Mucosa of stomach (tissue), 1 donor: Measurements from ENCODE around the gene PHACTR2.
"Not testable (repeated sequence)": the region's sequence is repeated elsewhere in the genome, so short reads cannot be mapped to it uniquely, and the experiment has no call there.

Source experiments
- H3K27me3 ChIP-seq: one replicate; pipeline ENCODE4 v1.7.0; 2013; ENCODE audit warnings: mild to moderate bottlenecking, low read length; ENCODE audit not compliant: control insufficient read depth, insufficient read depth
- H3K36me3 ChIP-seq: one replicate; pipeline ENCODE4 v1.7.0; 2013; ENCODE audit warnings: low read length; ENCODE audit not compliant: control insufficient read depth, insufficient read depth
- H3K4me1 ChIP-seq: one replicate; pipeline ENCODE4 v1.7.0; 2013; ENCODE audit warnings: mild to moderate bottlenecking, low read length; ENCODE audit not compliant: control insufficient read depth, insufficient read depth
- H3K4me3 ChIP-seq: one replicate; pipeline ENCODE4 v1.7.0; 2013; ENCODE audit warnings: low read length
- H3K9ac ChIP-seq: one replicate; pipeline ENCODE4 v1.7.0; 2013; ENCODE audit warnings: mild to moderate bottlenecking, low read length, moderate library complexity
- H3K9me3 ChIP-seq: one replicate; pipeline ENCODE4 v1.7.0; 2013; ENCODE audit warnings: mild to moderate bottlenecking, low read length, moderate library complexity; ENCODE audit not compliant: control insufficient read depth
- donor health status: Pancreatic carcinoma.

The PHACTR2 gene

DNA sequence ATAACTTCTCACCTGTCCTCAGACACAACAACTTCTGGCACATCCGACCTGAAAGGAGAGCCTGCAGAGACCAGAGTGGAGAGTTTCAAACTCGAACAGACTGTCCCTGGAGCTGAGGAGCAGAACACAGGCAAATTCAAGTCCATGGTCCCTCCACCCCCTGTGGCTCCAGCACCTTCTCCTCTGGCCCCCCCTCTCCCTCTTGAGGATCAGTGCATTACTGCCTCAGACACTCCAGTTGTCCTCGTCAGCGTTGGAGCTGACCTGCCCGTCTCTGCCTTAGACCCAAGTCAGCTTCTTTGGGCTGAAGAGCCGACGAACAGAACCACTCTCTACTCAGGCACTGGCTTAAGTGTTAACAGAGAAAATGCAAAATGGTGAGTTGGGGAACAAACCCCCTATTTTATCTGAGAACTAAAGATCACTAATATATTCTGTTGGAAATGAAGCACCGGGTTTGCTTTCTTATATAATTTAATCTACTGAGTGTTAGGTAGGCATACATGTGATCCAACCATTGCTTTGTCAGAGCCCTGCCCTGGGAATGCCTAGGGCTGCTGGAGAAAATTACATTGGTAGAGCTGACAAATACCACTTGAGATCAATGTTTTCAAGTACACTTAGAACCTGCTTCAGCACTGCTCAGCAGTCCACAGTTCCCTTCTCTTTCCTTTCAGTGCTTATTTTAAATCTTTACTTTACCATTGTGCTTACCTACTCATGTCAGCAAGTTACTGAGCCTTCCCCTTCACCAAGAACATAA is 87.8 kb downstream of the PHACTR2 start:
- Histone ChIP-seq H3K36me3 (no peaks in the 10 kb centered on the region), H3K4me1 (no peaks in the 10 kb centered on the region), H3K4me3 (no peak overlapping the region), H3K27me3 (no peaks in the 10 kb centered on the region), H3K9me3 (no peaks in the 10 kb centered on the region), H3K9ac (no peak overlapping the region)

DNA sequence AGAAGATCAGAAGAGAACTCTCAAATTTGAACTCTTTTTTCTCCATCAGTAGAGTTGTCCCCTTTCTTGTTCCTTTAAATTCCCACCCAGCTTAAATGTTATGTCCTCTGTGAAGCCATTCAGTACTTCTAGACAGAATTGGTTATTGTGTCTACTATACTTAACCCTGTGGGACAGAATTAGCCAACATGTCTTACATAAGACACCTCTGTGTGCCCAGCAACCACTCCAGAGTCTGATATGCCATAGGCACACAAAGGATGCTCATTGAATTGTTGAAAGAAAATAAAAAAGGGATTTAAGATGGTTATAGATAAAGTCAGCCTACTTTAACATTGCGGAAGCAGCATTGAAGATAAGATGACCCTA is 88.4 kb downstream of the PHACTR2 start:
- Histone ChIP-seq H3K9me3 (no peaks in the 10 kb centered on the region), H3K9ac (no peak overlapping the region), H3K36me3 (no peaks in the 10 kb centered on the region), H3K4me3 (no peak overlapping the region), H3K4me1 (no peaks in the 10 kb centered on the region), H3K27me3 (no peaks in the 10 kb centered on the region)

DNA sequence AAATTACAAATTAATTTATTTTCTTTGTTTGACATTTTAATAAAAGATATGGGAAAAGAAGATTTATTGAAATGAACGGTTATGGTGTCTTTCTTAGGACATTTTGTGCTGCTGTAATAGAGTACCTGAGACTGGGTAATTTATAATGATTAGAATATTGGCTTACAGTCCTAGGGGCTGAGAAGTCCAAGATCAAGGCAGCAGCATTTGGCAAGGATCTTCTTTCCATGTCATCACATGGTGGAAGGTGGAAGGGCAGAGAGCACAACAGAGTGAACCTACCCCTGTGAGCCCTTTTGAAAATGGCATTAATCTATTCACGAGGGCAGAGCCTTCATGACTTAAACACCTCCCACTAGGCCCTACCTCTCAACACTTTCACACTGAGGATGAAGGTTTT is 89.7 kb downstream of the PHACTR2 start:
- Histone ChIP-seq H3K9me3 (no peaks in the 10 kb centered on the region), H3K27me3 (no peaks in the 10 kb centered on the region), H3K4me1 (no peaks in the 10 kb centered on the region), H3K4me3 (no peak overlapping the region), H3K36me3 (no peaks in the 10 kb centered on the region), H3K9ac (no peak overlapping the region)

DNA sequence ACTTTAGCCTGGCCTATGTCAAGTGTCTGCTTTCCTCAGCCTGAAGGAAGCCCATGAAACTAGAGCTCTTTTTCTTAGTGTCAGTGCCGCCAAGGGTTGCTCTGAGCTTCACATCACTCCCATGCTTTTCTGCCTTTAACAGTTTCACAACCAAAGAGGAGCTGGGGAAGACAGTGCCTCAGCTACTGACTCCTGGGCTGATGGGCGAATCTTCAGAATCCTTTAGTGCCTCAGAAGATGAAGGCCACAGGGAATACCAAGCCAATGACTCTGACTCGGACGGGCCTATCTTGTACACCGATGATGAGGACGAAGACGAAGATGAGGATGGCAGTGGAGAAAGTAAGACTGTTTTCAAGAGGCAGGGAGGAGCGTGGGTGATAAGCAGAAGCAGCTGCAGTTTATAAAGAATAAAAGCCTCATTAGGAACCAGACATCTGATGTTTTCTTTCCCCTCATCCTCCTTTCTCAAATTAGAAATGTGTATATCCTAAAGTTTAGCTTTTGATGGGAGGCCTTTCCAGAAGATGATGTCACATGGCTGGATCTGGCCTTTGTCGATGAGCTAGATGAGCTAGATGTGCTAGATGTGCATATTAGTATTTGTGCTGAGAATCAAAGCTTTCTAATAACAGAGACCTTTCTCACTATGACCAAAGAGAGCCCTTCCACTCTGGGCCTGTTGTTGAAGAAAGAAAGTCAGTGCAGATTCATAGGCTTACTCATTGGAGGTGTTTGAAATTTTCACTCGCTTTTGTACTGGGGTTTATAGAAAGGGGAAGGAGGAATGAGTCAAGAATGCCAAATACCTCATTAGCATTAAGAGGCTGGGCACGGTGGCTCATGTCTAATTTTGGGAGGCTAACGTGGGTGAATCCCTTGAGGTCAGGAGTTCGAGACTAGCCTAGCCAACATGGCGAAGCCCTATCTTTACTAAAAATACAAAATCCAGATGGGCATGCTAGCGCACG is 94.6 kb downstream of the PHACTR2 start:
- no peaks in the 10 kb centered on the region for H3K27me3 ChIP-seq
- H3K9ac ChIP-seq: no peak overlapping the region
- no peaks in the 10 kb centered on the region for H3K4me1 ChIP-seq
- peaks cover 6% of the 10 kb centered on the region for H3K36me3 ChIP-seq
- H3K9me3 ChIP-seq: no peaks in the 10 kb centered on the region
- H3K4me3 ChIP-seq: no peak overlapping the region

DNA sequence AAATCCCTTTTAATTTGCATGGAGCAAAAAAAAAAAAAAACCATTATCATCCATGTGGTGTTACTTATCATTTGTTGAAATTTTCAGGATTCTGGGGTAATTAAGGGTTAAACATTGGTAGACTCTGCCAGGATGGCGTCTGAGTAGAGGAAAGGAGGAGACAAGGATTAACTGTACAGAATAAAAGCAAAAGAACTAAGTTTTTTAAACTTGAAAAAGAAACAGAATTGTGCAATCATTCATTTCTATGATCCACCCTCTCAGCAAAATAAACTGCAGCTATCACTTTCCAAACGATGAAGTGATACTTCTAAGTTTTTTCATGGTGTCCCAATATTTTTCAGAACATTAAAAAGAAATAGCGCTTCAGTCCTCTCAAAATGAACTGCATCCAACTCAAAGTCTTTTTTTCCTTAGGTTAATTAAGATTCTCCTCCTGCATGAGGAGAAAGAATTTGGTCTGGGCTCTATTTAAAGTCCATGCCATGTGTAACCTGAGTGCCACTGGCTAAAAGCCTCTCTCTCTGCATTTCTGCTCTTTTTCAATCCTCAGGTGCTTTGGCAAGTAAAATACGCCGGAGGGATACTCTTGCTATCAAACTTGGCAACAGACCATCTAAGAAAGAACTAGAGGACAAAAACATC is 95.9 kb downstream of the PHACTR2 start:
- Histone ChIP-seq H3K9ac (no peak overlapping the region), H3K4me1 (no peaks in the 10 kb centered on the region), H3K27me3 (no peaks in the 10 kb centered on the region), H3K9me3 (no peaks in the 10 kb centered on the region), H3K4me3 (no peak overlapping the region), H3K36me3 (peaks cover 6% of the 10 kb centered on the region)

DNA sequence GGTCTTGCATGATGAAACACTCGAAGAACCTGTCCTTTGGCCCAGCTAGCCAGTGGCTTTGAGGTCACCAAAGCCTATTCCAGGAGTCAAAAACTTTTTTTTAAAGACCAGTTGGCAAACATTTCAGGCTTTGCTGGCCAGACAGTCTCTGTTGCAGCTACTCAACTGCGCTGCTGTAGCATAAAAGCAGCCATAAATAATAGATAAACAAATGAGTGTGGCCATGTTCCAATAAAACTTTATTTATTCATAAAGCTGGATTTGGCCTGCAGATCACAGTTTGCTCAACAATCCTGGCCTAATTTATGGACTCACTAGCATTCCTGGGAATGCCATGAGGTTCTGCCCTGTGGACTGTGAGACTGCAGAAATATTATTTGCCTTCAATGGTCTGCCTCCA is 96.6 kb downstream of the PHACTR2 start:
- Histone ChIP-seq H3K9ac (no peak overlapping the region), H3K27me3 (no peaks in the 10 kb centered on the region), H3K9me3 (no peaks in the 10 kb centered on the region), H3K4me3 (no peak overlapping the region), H3K4me1 (no peaks in the 10 kb centered on the region), H3K36me3 (peaks cover 6% of the 10 kb centered on the region)

DNA sequence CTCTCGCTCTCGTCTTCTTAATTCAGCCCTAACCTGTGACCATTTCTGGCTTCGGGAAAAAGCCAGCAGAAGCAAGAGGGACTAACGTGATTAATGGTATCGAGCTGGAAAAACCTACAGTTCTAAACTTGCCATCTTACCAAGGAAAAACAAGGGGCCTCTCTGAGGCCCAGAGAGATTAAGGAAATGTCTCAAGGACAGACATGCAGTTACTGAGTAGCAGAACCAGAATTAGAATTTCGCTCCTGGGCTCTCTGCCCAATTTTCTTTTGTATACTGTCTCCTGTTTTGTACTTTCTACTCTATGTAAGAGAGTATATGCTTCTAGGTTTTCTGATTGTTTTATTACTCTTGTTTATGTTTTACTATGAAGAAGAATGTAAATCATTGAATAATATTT is 97.6 kb downstream of the PHACTR2 start:
- no peaks in the 10 kb centered on the region for H3K9me3 ChIP-seq
- H3K36me3 ChIP-seq: peaks cover 6% of the 10 kb centered on the region
- no peak overlapping the region for H3K9ac ChIP-seq
- no peaks in the 10 kb centered on the region for H3K4me1 ChIP-seq
- no peak overlapping the region for H3K4me3 ChIP-seq
- no peaks in the 10 kb centered on the region for H3K27me3 ChIP-seq

DNA sequence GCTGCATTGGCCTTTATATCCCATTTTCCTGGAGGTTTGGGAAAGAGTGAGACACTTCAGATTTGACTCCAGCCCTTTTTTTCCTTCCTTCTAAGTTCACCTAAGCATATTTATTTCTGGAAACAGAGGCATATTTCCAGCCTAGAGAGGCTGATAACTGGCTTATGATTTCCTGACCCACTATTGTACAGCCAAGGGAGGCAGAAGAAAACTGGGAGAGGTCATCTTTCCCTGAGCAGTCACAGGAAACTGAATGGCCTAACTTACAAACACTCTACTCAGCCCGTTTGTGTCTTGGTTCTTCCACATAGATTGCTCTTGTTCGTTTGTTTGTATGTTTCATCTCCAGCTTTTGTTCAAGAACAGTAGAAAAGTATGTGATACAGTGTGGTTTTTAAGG is 101.2 kb downstream of the PHACTR2 start:
- H3K9ac ChIP-seq: no peak overlapping the region
- no peaks in the 10 kb centered on the region for H3K4me1 ChIP-seq
- no peak overlapping the region for H3K4me3 ChIP-seq
- no peaks in the 10 kb centered on the region for H3K9me3 ChIP-seq
- H3K36me3 ChIP-seq: peaks cover 6% of the 10 kb centered on the region
- no peaks in the 10 kb centered on the region for H3K27me3 ChIP-seq

DNA sequence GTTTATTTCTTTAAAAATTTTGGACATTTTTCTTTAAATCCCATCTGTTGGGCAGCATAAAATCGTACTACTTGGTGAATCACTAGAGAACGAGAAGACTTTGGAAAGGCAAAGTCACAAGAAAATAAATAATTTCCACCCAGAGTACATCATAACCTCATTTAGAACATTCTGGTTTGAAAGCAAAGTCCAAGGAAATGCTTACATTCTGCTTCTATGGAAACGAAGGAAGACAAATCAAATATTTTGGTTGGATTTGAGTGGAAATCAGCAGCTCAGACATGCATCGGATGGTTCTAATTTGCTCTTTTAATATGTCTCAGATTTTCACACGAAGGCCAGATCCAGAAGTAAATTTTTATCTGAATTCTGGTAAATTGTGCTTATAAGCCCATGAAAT is 104.7 kb downstream of the PHACTR2 start:
- Histone ChIP-seq H3K9ac (no peak overlapping the region), H3K4me1 (no peaks in the 10 kb centered on the region), H3K4me3 (no peak overlapping the region), H3K27me3 (no peaks in the 10 kb centered on the region), H3K36me3 (no peaks in the 10 kb centered on the region), H3K9me3 (no peaks in the 10 kb centered on the region)

DNA sequence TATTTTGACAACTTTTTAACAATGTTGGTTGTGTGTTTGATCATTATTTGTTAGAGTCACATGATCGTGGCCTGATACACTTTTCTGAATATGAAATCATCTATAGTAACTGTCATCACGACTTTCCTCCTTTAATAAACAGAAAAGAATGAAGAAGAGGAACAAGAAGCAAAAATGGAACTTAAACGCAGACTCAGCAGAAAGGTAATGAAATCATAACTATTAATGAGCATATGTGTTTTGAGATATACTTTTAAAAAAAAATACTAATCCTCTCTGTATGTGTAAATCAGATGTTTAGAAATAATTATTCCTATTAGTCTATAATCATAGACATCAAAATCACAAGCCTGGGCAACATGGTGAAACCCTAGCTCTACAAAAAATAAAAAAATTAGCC is 105.3 kb downstream of the PHACTR2 start:
- Histone ChIP-seq H3K9me3 (no peaks in the 10 kb centered on the region), H3K36me3 (no peaks in the 10 kb centered on the region), H3K9ac (no peak overlapping the region)

DNA sequence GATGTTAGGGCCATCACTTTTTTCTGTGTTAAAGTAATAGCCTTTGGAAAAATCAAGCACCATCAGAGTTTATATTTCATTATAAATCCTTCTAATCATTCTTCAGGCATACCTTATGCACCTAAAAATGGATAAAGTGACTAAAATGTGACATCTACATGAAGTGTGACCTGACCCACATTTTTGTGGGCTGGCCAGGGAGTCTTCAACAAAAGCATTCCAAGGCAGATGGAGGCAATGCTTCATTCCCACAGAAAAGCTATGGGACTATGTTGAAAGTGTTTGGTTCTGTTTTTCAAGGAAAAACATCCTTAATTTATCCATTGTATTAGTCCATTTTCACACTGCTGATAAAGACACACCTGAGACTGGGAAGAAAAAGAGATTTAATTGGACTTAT is 106.6 kb downstream of the PHACTR2 start:
- no peaks in the 10 kb centered on the region for H3K4me1 ChIP-seq
- H3K9ac ChIP-seq: no peak overlapping the region
- no peaks in the 10 kb centered on the region for H3K9me3 ChIP-seq
- no peaks in the 10 kb centered on the region for H3K27me3 ChIP-seq
- H3K4me3 ChIP-seq: no peak overlapping the region
- no peaks in the 10 kb centered on the region for H3K36me3 ChIP-seq

More for the DNA sequence above, 105.3 kb downstream of the PHACTR2 start:
- H3K4me1 ChIP-seq: no peaks in the 10 kb centered on the region
- no peak overlapping the region for H3K4me3 ChIP-seq
- no peaks in the 10 kb centered on the region for H3K27me3 ChIP-seq

DNA sequence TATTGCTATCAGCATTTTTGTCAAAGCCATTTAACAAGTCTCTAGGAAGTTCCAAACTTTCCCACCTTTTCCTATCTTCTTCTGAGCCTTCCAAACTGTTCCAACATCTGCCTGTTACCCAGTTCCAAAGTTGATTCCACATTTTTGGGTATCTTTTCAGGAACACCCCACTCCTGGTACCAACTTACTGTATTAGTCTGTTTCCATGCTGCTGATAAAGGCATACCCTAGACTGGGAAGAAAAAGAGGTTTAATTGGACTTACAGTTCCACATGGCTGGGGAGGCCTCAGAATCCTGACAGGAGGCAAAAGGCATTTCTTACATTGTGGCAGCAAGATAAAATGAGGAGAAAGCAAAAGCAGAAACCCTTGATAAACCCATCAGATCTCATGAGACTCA is 108.6 kb downstream of the PHACTR2 start:
- H3K36me3 ChIP-seq, H3K4me3 ChIP-seq, H3K27me3 ChIP-seq, H3K9ac ChIP-seq, H3K9me3 ChIP-seq, H3K4me1 ChIP-seq: not testable (repeated sequence)
